ENCODE results near the gene BMPR2.
"Not testable (repeated sequence)": the region's sequence is repeated elsewhere in the genome, so short reads cannot be mapped to it uniquely, and the experiment has no call there.

BMPR2 gene

DNA sequence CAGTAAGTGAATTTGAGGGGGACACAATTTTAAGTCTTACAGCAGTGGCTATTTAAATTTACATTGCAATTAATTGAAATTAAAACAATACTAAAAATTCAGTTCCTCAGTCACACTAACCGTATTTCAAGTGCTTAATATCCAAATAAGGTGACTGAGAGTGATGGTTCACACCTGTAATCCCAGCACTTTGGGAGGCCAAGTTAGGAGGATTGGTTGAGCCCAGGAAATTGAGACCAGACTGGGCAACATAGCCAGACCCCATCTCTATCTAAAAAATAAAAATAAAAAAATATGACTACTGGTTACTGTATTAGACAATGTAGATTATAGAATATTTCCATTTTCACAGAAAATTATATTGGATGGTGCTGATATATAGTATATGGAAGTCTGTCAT lies 79.0 kb downstream of the BMPR2 start:
- no peak for DNase-seq

GRCh38 chr2:202460119-202460518 lies 84.0 kb downstream of the BMPR2 start:
- no peak for DNase-seq

- no peak for DNase-seq
Observed at GRCh38 chr2:202479090-202479489, 103.0 kb downstream of the BMPR2 start.

- DNase-seq = no peak
Observed at GRCh38 chr2:202479610-202480009, 103.5 kb downstream of the BMPR2 start.

GRCh38 chr2:202486351-202486750 lies 110.2 kb downstream of the BMPR2 start:
- no peak for DNase-seq

- DNase-seq = no peak
Observed at GRCh38 chr2:202488671-202489070, 112.5 kb downstream of the BMPR2 start.

DNA sequence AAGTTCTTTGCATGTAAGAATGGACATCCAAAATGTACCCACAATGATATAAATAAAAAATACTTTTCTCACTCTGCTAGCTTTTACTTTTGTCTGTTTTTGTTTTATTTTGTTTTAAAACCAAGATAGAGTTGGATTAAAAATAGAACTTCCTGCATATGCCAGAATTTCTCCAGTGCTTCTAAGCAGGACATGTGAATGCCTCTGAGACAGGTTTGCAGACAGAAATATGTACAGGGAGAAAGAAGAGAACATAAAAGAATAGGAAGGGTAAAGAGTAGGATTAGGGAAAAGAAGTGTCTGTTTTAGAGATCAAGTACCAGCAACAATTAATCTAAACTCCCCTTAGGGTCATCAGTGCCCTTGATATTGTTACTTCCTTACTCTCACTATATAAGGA lies 114.4 kb downstream of the BMPR2 start:
- no peak for DNase-seq

- no peak for DNase-seq
Observed at GRCh38 chr2:202491514-202491913, 115.4 kb downstream of the BMPR2 start.

DNA sequence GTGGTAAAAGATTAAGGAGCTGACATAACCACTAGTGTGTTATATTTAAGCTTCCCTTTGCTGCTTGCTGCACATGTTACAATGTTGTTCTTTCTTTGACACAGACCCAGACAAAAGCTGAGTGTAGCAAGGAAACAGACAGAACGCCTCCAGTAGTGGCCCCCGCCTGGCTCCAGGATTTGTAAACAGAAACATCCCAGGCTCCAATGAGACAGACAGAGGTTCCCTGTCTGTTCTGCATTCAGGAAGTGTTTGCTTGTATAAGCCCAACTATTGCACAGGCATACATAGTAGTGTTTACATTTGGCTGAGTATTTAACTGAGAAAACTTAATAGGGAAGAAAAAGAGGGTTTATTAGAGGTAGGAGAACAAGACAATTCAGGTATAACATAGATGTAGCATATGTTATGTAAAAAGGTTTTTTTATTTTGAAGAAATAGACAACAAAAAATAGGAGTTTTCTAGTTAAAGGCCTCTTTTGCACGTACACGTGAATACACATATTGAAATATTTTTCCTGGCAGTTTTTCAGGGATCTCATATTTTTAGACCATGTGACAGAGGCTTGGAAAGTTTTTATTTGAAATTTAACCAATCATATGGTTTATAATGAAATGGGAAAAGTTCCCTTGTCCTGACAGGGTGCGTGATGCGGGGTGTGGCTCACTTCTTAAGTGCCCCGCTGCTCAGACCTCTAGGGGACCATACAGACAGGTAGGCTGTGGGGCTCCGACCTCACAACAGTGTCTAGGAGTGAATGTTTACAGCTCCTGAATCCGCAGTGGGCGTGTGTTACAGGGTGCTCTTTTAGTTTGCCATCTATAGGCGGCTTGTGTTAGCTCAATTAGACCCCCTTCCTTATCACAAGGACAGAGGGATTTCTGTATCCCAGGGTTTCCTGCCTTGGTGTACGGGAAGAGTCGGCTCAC lies 118.4 kb downstream of the BMPR2 start:
- DNase-seq = no peak

DNA sequence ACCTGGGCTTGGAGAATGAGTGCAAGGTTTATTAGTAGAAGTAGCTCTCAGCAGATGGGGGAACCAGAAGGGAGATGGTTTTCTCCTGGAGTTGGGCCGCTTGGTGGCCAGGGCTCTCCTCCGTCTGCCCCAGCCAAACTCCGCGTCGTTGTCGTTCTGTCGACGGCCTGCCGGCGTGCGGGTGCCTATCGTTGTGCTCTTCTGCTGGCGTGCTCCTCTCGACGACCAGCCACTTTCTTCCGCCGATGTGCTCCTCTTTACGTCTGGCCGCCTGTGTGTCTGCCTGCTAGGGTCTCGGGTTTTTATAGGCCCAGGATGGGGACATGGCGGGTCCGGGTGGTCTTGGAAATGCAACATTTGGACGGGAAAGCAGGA lies 119.1 kb downstream of the BMPR2 start:
- DNase-seq = no peak

DNA sequence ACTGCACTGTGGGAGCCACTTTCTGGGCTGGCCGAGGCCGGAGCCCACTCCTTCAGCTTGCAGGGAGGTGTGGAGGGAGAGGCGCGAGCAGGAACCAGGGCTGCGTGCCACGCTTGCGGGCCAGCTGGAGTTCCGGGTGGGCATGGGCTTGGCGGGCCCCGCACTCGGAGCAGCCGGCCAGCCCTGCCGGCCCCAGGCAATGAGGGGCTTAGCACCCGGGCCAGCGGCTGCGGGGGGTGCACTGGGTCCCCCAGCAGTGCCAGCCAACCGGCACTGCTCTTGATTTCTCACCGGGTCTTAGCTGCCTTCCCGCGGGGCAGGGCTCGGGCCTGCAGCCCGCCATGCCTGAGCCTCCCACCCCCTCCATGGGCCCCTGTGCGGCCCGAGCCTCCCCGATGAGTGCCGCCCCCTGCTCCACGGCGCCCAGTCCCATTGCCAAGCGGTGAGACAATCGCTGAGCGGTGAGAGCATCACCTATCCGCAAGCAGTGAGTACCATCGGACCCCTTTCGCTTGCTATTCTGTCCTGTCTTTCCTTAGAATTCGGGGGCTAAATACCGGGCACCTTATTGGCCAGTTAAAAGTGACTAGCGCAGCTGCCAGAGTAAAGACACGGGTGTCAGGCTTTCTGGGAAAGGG lies 120.8 kb downstream of the BMPR2 start:
- DNase-seq = not testable (repeated sequence)

DNA sequence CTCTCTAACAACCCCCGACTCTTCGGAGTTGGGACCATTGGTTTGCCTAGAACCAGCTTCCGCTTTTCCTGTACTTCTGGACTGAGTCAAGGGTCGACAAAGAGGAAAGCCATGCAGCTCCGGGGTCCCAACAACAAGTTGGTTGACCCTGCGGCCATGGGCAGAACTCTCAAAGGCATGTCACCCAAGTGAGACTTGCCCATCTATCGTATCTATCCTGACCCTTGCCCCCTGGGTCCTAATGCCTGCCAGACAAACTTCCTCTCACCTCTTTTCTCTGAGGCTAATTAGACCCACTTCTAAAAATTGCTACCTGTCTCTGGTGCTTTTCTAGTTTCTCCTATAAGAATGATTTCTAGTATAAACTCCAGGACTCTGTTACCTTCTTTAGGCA lies 121.3 kb downstream of the BMPR2 start:
- not testable (repeated sequence) for DNase-seq

DNA sequence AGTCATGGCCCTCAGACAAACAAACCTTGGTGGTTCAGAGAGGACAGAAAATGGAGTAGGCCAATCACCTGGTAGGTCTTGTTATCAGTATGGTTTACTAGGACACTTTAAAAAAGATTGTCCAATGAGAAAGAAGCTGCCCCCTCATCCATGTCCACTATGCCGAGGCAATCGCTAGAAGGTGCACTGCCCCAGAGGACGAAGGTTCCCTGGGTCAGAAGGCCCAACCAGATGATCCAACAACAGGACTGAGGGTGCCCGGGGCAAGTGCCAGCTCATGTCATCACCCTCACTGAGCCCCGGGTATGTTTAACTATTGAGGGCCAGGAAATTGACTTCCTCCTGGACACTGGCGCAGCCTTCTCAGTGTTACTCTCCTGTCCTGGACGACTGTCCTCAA lies 123.7 kb downstream of the BMPR2 start:
- not testable (repeated sequence) for DNase-seq

DNA sequence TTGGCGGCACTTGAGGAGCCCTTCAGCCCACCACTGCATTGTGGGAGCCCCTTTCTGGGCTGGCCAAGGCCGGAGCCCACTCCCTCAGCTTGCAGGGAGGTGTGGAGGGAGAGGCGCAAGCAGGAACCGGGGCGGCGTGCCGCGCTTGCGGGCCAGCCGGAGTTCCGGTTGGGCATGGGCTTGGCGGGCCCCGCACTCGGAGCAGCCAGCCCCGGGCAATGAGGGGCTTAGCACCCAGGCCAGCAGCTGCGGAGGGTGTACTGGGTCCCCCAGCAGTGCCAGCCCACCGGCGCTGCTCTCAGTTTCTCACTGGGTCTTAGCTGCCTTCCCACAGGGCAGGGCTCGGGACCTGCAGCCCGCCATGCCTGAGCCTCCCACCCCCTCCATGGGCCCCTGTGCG lies 127.1 kb downstream of the BMPR2 start:
- not testable (repeated sequence) for DNase-seq

DNA sequence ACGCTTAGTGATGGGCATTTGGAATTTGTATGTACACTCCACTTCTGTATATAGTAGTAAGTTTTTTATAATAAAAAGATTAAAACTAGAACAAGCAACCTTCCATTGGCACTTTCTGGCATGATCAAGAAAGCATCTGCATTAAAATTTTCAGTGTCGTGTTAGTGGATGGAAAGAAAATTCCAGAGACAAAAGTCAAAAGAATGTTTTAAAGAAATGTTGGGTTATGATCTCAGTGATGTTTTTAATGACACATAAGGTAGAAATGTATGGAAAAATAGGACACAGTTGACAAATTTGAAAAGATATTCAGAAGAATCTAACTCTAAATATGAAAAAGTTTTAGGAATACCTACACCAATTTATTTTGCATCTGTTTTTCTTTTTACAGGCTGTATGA lies 132.6 kb downstream of the BMPR2 start:
- DNase-seq = no peak

DNA sequence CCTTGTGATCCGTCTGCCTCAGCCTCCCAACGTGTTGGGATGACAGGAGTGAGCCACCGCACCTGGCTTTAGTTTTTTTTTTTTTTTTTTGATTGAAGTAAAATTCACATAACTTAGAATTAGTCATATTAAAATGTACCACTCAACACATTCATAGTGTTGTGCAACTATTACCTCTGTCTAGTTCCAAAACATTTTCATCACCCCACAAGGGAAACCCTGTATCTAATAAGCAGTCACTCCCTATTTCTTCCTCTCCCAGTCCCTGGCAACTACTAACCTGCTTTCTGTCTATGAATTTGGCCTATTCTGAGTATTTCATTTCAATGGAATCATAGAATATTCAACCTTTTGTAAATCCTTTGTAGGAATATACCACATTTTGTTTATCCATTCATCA lies 134.8 kb downstream of the BMPR2 start:
- no peak for DNase-seq

- no peak for DNase-seq
Observed at GRCh38 chr2:202512176-202512575, 136.0 kb downstream of the BMPR2 start.

GRCh38 chr2:202514732-202515131 lies 138.6 kb downstream of the BMPR2 start:
- no peak for DNase-seq

DNA sequence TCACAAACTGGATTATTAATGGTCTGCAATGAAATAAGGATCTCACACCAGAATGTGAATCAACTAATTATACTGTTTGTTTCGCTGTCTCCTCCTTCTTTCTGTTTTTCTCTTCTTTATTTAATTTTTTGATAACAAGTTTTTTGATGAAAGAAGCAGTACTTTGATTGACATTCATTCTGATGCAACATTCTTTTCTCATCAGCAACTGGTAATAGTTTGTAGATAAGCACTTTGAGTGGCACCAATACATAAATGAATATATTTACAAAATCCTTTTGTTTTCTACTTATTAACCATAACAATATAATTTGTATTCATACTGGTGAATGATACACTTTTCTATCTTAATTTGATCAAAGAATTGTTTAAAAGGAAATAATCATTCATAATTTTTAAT lies 143.3 kb downstream of the BMPR2 start:
- no peak for DNase-seq

- DNase-seq = no peak
Observed at GRCh38 chr2:202521470-202521869, 145.3 kb downstream of the BMPR2 start.

- DNase-seq = no peak
Observed at GRCh38 chr2:202529389-202529788, 153.3 kb downstream of the BMPR2 start.

DNA sequence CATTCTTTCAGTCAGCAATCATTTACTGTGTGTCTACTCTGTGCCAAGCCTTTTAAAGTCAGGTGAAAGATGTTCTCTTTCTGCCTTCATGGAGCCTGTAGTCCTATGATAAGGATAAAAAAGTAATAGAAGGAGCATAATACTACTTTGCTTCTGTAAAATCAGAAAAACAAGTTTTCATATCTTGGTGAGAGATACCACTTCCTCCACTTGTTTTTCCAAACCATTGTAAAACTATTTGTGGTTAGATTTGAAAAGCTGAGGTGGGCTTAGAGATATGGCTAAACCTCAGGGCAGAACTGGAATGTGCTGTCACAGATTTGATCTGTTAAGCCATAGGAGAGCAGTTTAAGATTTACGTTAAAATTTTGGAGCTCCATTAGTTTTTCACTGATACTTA lies 153.9 kb downstream of the BMPR2 start:
- peak; percentile 10 for DNase-seq

GRCh38 chr2:202535290-202535689 lies 159.2 kb downstream of the BMPR2 start:
- DNase-seq = not testable (repeated sequence)

GRCh38 chr2:202541137-202541536 lies 165.0 kb downstream of the BMPR2 start:
- peak; percentile 30 for DNase-seq
